ENCODE measurements around the gene GARIN5B.

Gene GARIN5B

GRCh38 chr19:55324662-55325061 is 38.4 kb downstream of the GARIN5B start:
- Histone ChIP-seq H4K20me1 (ENCODE audit: insufficient read depth, low read length) (no peaks in the 10 kb centered on the region), H3F3A (ENCODE audit: insufficient read depth, low read length) (no peaks in the 10 kb centered on the region), H3K27ac (ENCODE audit: low read depth, low read length, poor library complexity, severe bottlenecking) (no peak overlapping the region), H3K36me3 (ENCODE audit: insufficient read depth, low read length) (no peaks in the 10 kb centered on the region), H3K9me3 (ENCODE audit: low read length) (no peaks in the 10 kb centered on the region), H3K9me2 (ENCODE audit: low read depth, low read length) (no peaks in the 10 kb centered on the region), H3K4me2 (ENCODE audit: low read length) (no peak overlapping the region), H3K27me3 (ENCODE audit: insufficient read depth, low read length) (peaks cover 9% of the 10 kb centered on the region; the same call in 1 of the 2 replicates), H3K79me2 (ENCODE audit: insufficient read depth, low read length) (no peaks in the 10 kb centered on the region), H3K4me3 (ENCODE audit: low read depth, low read length, poor library complexity, severe bottlenecking) (no peak overlapping the region), H3K9ac (ENCODE audit: low read length) (no peak overlapping the region), H2AFZ (ENCODE audit: low read length) (no peak overlapping the region), H3K4me1 (ENCODE audit: insufficient read depth, low read length, severe bottlenecking) (peaks cover 5% of the 10 kb centered on the region)
- TF ChIP-seq EZH2 (IDR thresholded peaks at IDR 0.05; ENCODE audit: borderline replicate concordance, low read length) = no peak
- no peak for TF ChIP-seq CTCF (IDR thresholded peaks at IDR 0.05; ENCODE audit: low read length)

GRCh38 chr19:55322204-55322885 is 40.7 kb downstream of the GARIN5B start:
- no peak overlapping the region for H3K27ac ChIP-seq (ENCODE audit: low read depth, low read length, poor library complexity, severe bottlenecking)
- H3K79me2 ChIP-seq (ENCODE audit: insufficient read depth, low read length) = no peaks in the 10 kb centered on the region
- H3K9ac ChIP-seq (ENCODE audit: low read length) = no peak overlapping the region
- no peak overlapping the region for H3K4me3 ChIP-seq (ENCODE audit: low read depth, low read length, poor library complexity, severe bottlenecking)
- TF ChIP-seq EZH2 (IDR thresholded peaks at IDR 0.05; ENCODE audit: borderline replicate concordance, low read length) = no peak
- no peak for TF ChIP-seq CTCF (IDR thresholded peaks at IDR 0.05; ENCODE audit: low read length)
- peaks cover 9% of the 10 kb centered on the region; the same call in 1 of the 2 replicates for H3K27me3 ChIP-seq (ENCODE audit: insufficient read depth, low read length)
- H2AFZ ChIP-seq (ENCODE audit: low read length) = no peak overlapping the region
- no peak overlapping the region for H3K4me2 ChIP-seq (ENCODE audit: low read length)
- H3K36me3 ChIP-seq (ENCODE audit: insufficient read depth, low read length) = no peaks in the 10 kb centered on the region
- no peaks in the 10 kb centered on the region for H3K9me3 ChIP-seq (ENCODE audit: low read length)
- H3K9me2 ChIP-seq (ENCODE audit: low read depth, low read length) = no peaks in the 10 kb centered on the region
- H3K4me1 ChIP-seq (ENCODE audit: insufficient read depth, low read length, severe bottlenecking) = peaks cover 5% of the 10 kb centered on the region
- H4K20me1 ChIP-seq (ENCODE audit: insufficient read depth, low read length) = no peaks in the 10 kb centered on the region
- no peaks in the 10 kb centered on the region for H3F3A ChIP-seq (ENCODE audit: insufficient read depth, low read length)

GRCh38 chr19:55321466-55322137 is 41.5 kb downstream of the GARIN5B start:
- Histone ChIP-seq H3K9ac (ENCODE audit: low read length) (no peak overlapping the region), H3K4me3 (ENCODE audit: low read depth, low read length, poor library complexity, severe bottlenecking) (no peak overlapping the region), H4K20me1 (ENCODE audit: insufficient read depth, low read length) (no peaks in the 10 kb centered on the region), H3K27ac (ENCODE audit: low read depth, low read length, poor library complexity, severe bottlenecking) (no peak overlapping the region), H3K4me2 (ENCODE audit: low read length) (no peak overlapping the region), H3K27me3 (ENCODE audit: insufficient read depth, low read length) (peaks cover 9% of the 10 kb centered on the region; the same call in 1 of the 2 replicates), H3K4me1 (ENCODE audit: insufficient read depth, low read length, severe bottlenecking) (peaks cover 5% of the 10 kb centered on the region), H3K9me3 (ENCODE audit: low read length) (no peaks in the 10 kb centered on the region), H3K36me3 (ENCODE audit: insufficient read depth, low read length) (no peaks in the 10 kb centered on the region), H3K9me2 (ENCODE audit: low read depth, low read length) (no peaks in the 10 kb centered on the region), H2AFZ (ENCODE audit: low read length) (no peak overlapping the region), H3K79me2 (ENCODE audit: insufficient read depth, low read length) (no peaks in the 10 kb centered on the region), H3F3A (ENCODE audit: insufficient read depth, low read length) (no peaks in the 10 kb centered on the region)
- TF ChIP-seq CTCF (IDR thresholded peaks at IDR 0.05; ENCODE audit: low read length) (no peak), EZH2 (IDR thresholded peaks at IDR 0.05; ENCODE audit: borderline replicate concordance, low read length) (no peak)
